GM18909 (cell line): ENCODE results near the gene CACNA2D3.
"Not testable (repeated sequence)": the region's sequence is repeated elsewhere in the genome, so short reads cannot be mapped to it uniquely, and the experiment has no call there.

Source experiments
- ATAC-seq: cut with Tn5 transposase; IDR thresholded peaks from one replicate; pipeline ENCODE4 v1.9.1; 2021; ENCODE audit warnings: mild to moderate bottlenecking; ENCODE audit not compliant: unreplicated experiment, poor library complexity

Gene CACNA2D3

DNA sequence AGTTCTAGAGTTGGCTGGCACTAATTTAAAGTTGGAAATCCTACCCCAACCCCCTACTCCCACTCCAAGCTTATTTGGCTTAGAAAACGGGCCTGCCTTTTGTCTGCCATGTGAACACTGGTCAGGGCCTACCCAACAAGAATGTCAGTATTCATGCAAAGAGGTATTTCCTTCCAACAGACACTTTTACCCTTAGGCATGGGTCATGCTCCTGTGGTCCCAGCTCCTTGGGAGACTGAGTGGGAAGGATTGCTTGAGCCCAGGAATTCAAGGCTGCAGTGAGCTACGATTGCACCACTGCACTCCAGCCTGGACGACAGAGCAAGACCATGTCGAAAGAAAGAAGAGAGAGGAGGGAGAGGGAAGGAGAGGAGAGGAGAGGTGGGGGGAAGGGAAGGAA lies 943.0 kb downstream of the CACNA2D3 start:
- ATAC-seq = no peak

DNA sequence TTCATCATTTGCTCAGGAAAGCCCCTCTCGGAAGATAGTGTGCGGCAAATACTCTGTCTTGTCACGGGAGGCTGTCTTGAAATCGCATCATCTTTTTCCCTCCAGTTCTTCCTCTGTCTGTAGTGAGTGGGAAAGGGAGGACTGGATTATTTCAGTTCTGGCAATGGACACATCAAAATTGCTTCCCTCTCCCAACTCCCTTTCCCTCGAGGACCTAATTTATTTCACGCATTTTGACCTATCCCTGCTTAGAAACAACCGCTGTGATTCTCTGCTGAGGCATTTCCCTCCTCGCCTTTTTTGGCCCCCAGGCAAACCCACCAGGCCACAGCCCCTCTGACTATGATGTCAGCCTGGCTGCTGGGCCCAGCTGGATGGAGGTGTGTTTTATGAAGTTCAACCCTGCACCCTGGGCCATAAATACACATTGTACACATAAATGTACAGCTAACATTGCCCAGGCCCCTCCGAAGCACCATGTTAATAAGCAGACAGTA lies 944.2 kb downstream of the CACNA2D3 start:
- no peak for ATAC-seq

DNA sequence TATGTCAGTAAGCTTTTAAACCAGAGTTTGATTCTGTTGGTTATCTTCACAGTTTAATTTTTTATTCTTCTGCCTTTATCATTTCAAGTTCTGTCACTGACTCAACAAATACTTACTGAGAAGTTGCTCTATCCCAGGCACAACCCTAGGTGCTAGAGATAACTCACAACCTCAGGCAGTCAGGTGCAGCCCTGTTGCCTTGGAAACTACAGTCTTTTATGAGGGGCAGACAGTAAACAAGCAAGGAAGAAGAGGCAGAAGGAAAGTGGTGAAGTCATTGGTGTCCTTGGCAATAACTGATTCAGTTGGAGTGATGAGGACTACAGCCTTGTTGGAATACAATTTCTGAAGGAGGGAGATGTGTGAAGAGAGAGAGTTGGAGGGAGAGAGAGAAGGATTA lies 947.6 kb downstream of the CACNA2D3 start:
- no peak for ATAC-seq

DNA sequence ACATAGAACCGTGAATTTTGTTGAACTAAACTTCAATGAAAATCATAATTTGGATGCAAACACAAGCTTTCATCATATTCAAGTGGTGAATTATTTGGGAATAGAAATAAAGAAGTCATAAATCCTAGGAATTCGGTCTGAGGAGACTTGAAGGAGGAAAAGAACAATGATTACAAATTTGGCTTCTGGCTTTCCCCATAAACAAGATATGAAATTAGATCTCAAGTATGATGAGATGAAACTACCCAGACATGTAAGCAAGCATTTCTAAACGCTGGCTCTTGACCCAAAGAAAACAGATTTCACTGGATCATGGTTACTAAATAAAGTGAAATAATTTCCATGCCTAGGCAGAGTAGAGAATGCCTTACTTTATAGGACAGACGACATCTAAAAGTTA lies 952.4 kb downstream of the CACNA2D3 start:
- no peak for ATAC-seq

DNA sequence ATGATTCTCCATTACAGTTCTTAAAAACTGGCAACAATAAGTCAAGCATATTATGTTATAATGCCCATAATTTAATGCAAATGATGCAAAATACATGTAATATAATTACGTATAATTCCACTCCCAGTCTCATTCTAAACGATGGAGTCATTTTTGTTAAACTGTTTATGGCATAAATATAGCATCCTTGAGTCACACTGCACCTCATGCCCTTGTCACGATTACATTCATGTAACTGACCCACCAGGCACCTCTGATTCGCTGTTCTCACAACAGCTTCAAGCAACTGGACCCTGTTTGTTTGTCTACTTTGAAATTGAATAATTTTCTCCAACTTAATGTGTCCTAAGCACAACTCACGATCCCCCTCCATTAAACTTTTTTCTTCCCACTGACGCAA lies 953.5 kb downstream of the CACNA2D3 start:
- ATAC-seq = no peak

DNA sequence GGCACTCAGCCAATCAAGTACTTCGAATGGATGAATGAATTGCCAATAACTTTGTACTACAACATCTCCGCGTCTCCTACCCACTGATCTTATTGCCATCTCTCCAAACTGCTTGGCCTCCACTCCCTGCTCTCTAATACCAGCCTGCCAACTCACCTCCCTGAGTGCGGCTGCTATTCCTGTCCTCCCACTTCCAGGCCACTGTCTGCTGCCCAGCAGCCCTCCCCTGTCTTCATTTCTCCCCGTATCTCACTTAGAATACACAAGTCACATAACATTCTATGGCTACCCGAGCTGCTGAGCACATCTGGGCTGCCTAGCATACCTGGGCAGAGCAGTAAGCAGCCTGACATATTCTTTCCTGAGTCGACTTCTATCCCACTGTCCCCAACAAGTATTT lies 955.4 kb downstream of the CACNA2D3 start:
- ATAC-seq = no peak

DNA sequence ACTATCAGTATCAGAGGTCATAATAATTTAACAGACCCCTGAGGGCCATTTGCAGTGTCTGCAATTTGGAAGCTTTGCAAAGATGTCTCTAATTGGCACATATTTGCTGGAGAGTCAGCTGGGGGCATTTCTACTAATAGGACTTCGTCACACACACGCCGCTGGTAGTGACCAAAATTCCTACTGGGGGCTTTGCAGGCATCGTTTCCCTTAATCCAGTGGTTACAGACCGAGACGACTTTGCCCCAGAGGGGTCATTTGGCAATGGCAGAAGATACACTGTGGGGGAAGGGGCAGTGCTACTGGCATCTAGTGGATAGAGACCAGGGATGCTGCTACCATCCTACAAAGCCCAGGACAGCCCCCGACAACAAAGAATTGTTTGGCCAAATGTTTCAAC lies 956.5 kb downstream of the CACNA2D3 start:
- no peak for ATAC-seq

DNA sequence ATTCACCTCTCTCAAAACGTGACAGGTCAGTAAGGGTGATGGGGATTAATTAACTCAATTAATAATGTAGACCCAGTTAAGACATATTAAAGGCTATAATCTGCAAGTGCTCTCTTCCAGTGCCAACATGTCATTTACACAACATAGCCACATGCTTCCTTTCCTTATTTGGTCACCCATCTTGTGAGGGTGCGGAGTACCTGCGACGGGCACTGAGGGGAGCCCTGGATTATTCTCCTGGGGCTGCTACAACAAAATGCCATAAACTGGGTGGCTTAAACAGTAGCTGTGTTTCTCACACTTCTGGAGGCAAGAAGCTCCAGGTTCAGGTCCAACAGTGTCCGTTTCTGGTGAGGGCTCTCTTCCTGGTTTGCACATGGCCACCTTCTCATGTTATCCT lies 962.9 kb downstream of the CACNA2D3 start:
- ATAC-seq = no peak

DNA sequence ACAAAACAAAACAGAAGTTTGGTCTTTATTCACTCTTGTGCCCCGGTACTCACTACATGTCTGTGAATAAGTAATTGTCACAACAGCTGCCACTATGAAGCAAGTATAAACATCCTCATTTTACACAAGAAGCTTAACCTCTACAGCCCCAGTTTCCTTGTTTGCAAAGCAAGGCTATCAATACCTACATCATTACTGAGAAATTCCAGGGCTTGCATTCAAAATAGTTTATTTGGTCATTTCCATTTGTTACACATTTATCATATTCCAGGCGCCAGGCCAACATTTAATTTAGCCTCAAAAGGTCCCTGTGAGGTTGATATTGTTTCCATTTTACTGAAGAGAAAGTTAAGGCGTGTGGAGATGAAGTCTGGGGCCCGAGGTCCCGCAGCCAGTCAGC lies 966.9 kb downstream of the CACNA2D3 start:
- ATAC-seq = no peak

DNA sequence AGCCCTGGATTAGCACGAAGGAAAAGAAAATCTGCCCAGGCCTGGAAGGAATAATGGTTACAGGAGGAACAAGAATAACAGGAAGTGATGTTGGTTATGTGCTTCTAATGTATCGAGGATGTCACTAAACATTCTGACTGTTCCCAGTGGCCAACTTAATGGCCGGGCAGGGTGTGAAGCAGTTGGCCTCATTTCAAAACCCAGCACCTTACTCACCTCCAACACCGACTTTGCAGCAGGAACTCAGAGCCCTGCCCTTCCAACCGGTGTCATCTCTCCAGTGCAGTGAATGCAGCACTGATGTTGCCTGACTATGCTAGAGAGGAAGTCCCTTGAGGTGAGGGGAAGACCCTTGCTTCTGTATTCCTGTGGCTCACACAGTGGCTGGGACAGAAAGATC lies 967.9 kb downstream of the CACNA2D3 start:
- ATAC-seq = no peak

DNA sequence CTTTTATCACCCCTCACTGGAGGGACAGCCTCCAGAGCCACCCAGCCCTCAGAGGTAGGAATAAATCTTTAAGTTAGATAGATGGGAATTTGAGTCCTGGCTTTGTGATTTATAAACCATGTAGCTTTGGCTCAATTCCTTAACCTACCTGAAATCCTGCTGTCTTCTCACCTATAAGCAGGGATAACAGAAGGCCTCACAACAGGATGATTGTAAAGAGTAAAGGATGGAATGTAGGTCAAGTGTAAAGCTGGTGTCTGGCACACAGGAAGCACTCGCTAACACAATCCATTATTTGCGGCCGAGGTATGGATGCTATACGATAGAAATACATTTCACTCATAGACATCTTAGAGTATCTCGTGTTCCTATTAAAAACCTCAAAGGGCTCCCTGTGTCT lies 968.4 kb downstream of the CACNA2D3 start:
- no peak for ATAC-seq

DNA sequence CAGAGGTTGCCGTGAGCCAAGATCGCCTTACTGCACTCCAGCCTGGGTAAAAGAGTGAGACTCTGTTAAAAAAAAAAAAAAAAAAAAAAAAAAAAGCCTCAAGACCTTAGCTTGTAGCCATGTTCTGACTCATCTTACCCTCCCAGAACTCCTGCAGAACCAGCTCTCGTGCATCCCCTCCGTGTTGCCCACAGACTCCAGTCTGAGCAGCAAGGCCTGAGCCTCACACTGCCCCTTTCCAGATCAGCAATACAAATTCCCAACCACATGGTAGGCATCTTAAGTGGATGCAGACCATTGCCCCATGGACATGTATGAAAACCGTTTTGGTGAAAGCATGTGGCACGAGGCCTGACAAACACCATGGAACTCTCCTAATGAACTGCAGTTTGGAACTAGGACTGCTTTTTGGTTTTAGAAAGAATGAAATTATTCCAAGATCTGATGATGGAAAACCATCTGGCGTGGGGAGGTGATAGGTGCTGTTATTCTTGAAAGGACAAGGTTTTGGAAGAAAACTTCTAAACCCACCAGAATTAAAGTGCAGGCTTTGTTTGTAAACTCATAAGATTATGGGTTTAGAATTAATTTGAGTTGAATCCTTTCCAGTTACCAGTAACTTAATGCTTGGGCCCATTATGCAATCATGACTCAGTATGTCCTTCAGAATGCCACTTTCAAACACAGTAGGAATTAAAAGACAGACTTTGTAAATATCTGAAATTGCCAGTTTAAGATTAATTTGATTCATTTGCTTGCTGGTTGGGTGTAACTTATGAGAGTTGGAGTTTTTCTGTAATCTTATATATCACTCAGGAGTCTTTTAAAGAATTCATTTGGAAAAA lies 969.3 kb downstream of the CACNA2D3 start:
- ATAC-seq = no peak

DNA sequence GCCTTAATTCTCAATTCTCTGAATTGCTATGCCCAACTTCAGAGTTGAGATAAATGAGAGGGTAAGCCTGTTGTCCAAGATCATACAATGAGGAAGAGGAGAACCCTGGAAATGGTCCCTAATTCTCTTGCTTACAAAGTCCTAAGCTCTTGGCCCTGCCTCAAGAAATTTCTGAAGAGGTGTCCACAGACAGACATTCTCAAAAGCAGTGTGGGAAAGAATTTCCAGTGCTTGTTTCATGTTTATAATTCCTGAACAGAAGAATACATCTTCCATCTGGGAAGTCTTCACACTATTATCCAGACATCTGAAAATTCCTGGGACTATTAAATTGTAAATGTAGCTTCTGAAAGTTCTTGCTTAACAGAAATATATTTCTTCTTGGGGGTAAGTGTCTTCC lies 972.3 kb downstream of the CACNA2D3 start:
- no peak for ATAC-seq

DNA sequence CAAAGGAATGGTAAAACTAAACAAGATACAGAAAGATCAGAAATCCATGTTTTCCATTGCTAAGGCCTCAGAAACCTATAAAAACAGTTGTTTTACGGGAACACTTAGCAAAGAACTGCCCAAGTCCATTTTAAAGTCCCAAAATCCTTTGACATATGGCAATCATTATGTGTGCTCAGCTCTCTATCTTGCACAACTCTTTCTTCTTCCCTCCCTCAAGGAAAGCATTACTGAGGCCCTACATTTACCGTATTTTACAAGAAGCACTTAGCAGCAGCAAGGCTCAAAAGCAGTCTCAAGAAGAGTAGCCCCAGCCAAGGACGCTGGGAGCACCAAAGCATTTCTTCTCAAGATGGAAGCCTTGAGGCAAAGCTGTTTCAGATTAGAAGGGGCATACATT lies 975.1 kb downstream of the CACNA2D3 start:
- no peak for ATAC-seq

DNA sequence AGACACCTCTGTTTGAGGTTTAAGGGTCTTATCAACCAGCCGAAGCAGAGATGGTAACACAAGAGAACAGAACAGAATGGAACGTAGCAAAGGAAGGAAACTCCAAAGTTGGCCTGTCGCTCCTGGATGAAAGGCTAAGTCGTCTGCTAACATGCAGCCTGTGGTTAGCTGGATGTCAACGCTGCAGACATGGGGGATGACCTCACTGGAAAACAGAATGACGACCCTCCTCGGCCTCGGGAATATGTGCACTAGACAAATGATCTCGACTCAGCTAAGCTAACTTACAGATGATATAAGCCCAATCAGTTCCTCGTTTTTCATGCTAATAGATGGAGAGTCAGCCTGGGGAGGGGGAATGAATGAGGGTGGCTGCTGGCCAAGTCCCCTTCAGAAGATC lies 983.3 kb downstream of the CACNA2D3 start:
- no peak for ATAC-seq

DNA sequence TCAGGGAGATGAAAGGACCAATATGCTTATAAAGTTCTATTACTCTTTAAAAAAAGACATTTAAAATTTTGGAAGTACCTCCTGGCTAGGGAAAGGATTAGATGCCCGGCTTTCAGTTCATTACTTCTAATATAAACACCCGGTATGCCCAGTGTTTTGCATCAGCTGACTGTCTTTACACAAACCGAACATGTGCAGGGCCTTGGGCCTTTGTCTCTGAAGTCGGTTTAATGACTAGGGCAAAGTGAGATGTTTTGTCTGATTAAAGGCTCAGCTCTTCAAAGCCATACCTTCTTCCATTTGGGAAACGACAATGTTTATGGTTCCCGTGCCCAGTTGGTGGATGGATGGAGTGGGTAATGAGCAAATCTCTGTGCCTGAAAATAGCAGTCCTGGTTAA lies 984.8 kb downstream of the CACNA2D3 start:
- ATAC-seq = no peak

DNA sequence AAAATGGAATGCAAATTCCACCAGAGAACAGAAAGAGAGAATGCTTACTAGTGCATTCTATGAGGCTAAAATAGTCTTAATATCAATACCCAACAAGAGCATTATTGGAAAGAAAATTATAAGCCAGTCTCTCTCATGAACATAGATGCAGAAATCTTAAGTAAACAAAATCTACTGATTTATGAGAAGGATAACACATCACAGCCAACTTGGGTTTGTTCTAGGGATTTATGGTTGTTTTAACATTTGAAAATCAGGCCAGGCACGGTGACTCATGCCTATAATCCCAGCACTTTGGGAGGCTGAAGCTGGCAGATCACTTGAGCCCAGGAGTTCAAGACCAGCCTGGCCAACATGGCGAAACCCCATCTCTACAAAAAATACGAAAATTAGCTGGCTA lies 989.6 kb downstream of the CACNA2D3 start:
- ATAC-seq = not testable (repeated sequence)

DNA sequence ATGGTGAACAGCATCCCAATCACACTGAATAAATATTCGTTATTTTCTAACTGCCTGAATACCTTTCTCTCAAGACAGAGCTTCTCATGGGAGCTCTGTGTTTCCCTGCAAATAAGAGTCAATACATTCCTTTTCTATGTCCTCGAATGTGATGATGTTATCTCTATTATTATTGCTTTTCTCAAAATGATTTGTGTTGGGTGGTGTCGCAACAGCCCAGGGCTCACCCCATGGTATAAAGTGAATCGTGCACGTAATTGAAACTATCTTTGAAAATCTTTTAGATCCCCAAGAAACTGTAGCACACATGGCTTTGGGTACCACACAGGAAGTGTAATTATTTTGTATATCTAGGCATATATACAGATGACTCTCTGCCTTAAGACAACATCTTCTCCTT lies 996.1 kb downstream of the CACNA2D3 start:
- no peak for ATAC-seq

DNA sequence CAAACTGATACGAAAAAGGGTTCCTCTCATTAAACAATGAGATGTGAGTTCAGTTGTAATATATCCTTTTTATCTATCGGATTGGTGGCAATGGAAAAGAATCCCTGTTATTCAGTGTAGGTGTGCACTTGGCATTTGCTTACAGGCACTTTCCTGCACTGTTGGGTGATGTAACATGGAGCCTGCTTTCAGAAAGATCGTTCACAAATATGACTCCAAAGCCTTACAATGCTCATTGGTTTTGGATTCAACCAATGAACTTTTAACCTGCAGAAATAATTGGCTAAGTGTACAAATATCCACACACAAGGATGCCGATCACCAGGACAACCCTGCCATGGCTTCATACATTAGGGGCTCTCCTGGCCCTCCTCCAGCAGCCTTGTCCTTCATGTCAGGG lies 996.9 kb downstream of the CACNA2D3 start:
- no peak for ATAC-seq

DNA sequence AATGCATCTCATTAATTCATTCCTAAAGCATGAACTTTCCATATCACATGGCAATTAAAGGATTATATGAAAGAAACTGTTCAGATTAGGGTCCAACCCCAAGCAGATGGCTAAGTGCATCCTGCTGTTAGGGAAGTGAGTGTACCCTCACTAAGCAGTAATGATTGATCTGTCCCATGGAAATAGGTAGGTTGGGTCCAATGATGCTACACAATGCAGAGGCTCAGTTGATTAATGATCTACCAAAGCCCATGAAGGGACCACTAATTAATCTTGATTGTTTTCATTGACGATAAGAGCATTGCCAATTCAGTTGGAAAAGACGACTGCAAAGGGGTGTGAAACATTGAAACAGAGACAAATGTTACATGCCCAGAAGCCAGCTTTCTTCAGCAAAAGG lies 1000.0 kb downstream of the CACNA2D3 start:
- no peak for ATAC-seq
